DND-41 (cell line): ENCODE data around the gene POLA1.

Experiments
- ATAC-seq: fragments of 200-7000 bp; cut with Tn5 transposase; 3 replicates; pipeline ENCODE4 v1.9.1; 2021; ENCODE audit warnings: low read depth; ENCODE audit not compliant: insufficient read depth
- DNase-seq: peaks from one replicate; pipeline ENCODE4 v3.0.0-alpha.2; 2020
- H2AFZ ChIP-seq: 2 replicates; pipeline ENCODE4 v1.6.0; 2012; ENCODE audit warnings: low read depth, low read length
- H3K27ac ChIP-seq: 2 replicates; pipeline ENCODE4 v1.5.1; 2012; ENCODE audit warnings: low read length, inconsistent platforms
- H3K27me3 ChIP-seq: fragments of 200-600 bp; sonication (generic); 2 replicates; pipeline ENCODE4 v1.6.0; 2012; ENCODE audit warnings: low read length, mild to moderate bottlenecking, inconsistent platforms; ENCODE audit not compliant: insufficient read depth, poor library complexity
- H3K36me3 ChIP-seq: 2 replicates; pipeline ENCODE4 v1.5.1; 2012; ENCODE audit warnings: low read length, inconsistent platforms; ENCODE audit not compliant: insufficient read depth
- H3K4me1 ChIP-seq: 2 replicates; pipeline ENCODE4 v1.5.1; 2012; ENCODE audit warnings: mild to moderate bottlenecking, low read length; ENCODE audit not compliant: insufficient read depth
- H3K4me2 ChIP-seq: 2 replicates; pipeline ENCODE4 v1.6.0; 2012; ENCODE audit warnings: mild to moderate bottlenecking, moderate library complexity, low read length, inconsistent platforms; ENCODE audit not compliant: insufficient read depth
- H3K4me3 ChIP-seq, 2 experiments: fragments of 200-600 bp in 1 of 2; shearing (Covaris generic) in 1 of 2; 2 replicates each; pipeline ENCODE4 v1.5.1; 2012 to 2016; ENCODE audit warnings: inconsistent platforms in 2 of 2, low read length in 2 of 2, mild to moderate bottlenecking in 2 of 2, low read depth in 1 of 2, moderate library complexity in 1 of 2
- H3K79me2 ChIP-seq: 2 replicates; pipeline ENCODE4 v1.6.0; 2012; ENCODE audit warnings: low read length, inconsistent platforms; ENCODE audit not compliant: insufficient read depth
- H3K9ac ChIP-seq: 2 replicates; pipeline ENCODE4 v1.6.0; 2012; ENCODE audit warnings: low read depth, mild to moderate bottlenecking, inconsistent platforms, low read length, moderate library complexity
- H3K9me3 ChIP-seq: 2 replicates; pipeline ENCODE4 v1.5.1; 2012; ENCODE audit warnings: low read length, moderate library complexity, mild to moderate bottlenecking, inconsistent platforms; ENCODE audit not compliant: insufficient read depth, severe bottlenecking
- H4K20me1 ChIP-seq: 2 replicates; pipeline ENCODE4 v1.6.0; 2012; ENCODE audit warnings: low read length; ENCODE audit not compliant: insufficient read depth
- EZH2 ChIP-seq: IDR thresholded peaks from 3 replicates; pipeline ENCODE4 v1.6.1; 2012; ENCODE audit warnings: borderline replicate concordance, low read depth, mild to moderate bottlenecking, moderate library complexity, low read length, inconsistent platforms; ENCODE audit not compliant: severe bottlenecking
- TF ChIP-seq, protein P1 (sequence below): IDR thresholded peaks from 2 replicates; pipeline ENCODE4 v1.5.1; 2012; ENCODE audit warnings: borderline replicate concordance, low read length, moderate library complexity, mild to moderate bottlenecking; ENCODE audit not compliant: poor library complexity, severe bottlenecking; ENCODE audit errors: extremely low read depth

The POLA1 gene

DNA sequence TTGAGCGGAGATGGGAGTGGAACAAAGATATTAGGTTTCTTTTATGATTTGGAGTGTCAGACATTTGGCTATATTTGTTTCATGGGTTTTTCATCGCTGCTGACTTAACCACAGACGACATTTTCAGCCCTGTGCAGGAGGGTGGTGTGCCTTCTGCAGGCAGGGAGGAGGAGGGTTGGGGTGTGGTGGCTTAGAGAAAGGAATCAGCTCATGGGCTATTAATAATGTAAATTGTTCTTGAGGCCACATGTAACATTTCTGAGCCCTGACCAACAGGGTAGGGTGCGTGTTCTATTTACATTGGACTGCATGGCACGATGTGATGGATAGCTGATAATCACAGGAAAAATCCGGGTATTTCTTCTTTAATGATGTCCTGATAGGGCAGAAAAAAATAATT lies 67.6 kb downstream of the POLA1 start:
- no peaks in the 10 kb centered on the region for H3K4me1 ChIP-seq
- DNase-seq (no peak), ATAC-seq (no peak)
- no peaks in the 10 kb centered on the region for H3K79me2 ChIP-seq
- H3K4me3 ChIP-seq = no peak overlapping the region
- no peak overlapping the region for H3K27ac ChIP-seq
- H3K36me3 ChIP-seq = peaks cover 74% of the 10 kb centered on the region
- no peaks in the 10 kb centered on the region for H3K27me3 ChIP-seq
- H4K20me1 ChIP-seq = peaks cover 2% of the 10 kb centered on the region; the same call in 1 of the 2 replicates
- H3K9ac ChIP-seq = no peak overlapping the region
- TF ChIP-seq EZH2 = no peak
- TF ChIP-seq, protein P1, sequence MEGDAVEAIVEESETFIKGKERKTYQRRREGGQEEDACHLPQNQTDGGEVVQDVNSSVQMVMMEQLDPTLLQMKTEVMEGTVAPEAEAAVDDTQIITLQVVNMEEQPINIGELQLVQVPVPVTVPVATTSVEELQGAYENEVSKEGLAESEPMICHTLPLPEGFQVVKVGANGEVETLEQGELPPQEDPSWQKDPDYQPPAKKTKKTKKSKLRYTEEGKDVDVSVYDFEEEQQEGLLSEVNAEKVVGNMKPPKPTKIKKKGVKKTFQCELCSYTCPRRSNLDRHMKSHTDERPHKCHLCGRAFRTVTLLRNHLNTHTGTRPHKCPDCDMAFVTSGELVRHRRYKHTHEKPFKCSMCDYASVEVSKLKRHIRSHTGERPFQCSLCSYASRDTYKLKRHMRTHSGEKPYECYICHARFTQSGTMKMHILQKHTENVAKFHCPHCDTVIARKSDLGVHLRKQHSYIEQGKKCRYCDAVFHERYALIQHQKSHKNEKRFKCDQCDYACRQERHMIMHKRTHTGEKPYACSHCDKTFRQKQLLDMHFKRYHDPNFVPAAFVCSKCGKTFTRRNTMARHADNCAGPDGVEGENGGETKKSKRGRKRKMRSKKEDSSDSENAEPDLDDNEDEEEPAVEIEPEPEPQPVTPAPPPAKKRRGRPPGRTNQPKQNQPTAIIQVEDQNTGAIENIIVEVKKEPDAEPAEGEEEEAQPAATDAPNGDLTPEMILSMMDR = no peak
- H3K9me3 ChIP-seq = no peaks in the 10 kb centered on the region
- H3K4me2 ChIP-seq = no peak overlapping the region
- no peak overlapping the region for H2AFZ ChIP-seq

DNA sequence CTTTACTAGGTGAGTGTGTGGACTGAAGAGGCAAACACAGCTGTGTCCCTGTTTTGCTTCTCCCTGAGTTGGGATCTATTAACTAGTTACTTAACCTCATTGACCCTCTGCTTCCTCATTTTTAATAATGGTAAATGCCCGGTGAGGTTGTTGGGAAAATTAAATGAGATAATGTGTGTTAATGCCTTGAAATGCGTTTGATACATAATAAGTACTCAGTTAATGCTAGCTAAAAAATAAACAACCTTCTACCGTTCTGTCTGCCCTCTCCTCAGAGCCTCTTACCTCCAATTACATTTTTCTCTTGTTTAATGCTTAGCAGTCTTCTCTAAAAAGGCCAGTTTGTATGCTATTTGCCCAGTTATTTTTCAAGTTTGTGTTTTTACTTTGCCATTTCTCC lies 70.3 kb downstream of the POLA1 start:
- DNase-seq = no peak
- TF ChIP-seq EZH2 = no peak
- TF ChIP-seq, protein P1 = no peak
- H3K9ac ChIP-seq = no peak overlapping the region
- no peak overlapping the region for H3K4me2 ChIP-seq
- ATAC-seq = no peak
- no peak overlapping the region for H3K27ac ChIP-seq
- no peaks in the 10 kb centered on the region for H3K79me2 ChIP-seq
- H2AFZ ChIP-seq = no peak overlapping the region
- H3K4me3 ChIP-seq = no peak overlapping the region
- no peaks in the 10 kb centered on the region for H3K4me1 ChIP-seq
- peaks cover 82% of the 10 kb centered on the region for H3K36me3 ChIP-seq
- H3K9me3 ChIP-seq = no peaks in the 10 kb centered on the region
- peaks cover 2% of the 10 kb centered on the region; the same call in 1 of the 2 replicates for H4K20me1 ChIP-seq
- H3K27me3 ChIP-seq = no peaks in the 10 kb centered on the region

DNA sequence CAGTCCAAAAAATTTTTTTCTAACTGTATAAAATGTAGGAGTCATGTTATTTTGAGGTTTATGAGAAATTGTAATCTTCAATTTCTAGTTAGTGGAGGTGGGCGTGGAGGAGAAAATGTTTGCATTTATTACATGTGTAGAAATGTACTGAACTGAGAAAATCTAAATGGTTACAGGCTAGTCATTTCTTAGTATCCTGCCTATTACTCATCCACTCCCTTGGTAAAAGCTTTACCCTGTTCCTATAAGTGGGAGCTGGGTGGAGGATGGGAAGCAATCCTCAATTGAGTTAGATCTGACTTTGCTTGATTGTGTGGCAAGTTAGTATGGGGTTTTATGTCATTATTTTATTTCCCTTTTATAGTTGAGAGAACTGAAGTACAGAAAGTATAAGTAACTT lies 73.8 kb downstream of the POLA1 start:
- Histone ChIP-seq H2AFZ (no peak overlapping the region), H4K20me1 (peaks cover 2% of the 10 kb centered on the region; the same call in 1 of the 2 replicates), H3K4me1 (no peaks in the 10 kb centered on the region), H3K4me3 (no peak overlapping the region), H3K36me3 (peaks cover 76% of the 10 kb centered on the region), H3K27ac (no peak overlapping the region), H3K4me2 (no peak overlapping the region), H3K79me2 (no peaks in the 10 kb centered on the region), H3K9me3 (no peaks in the 10 kb centered on the region), H3K27me3 (no peaks in the 10 kb centered on the region), H3K9ac (no peak overlapping the region)
- TF ChIP-seq EZH2 = no peak
- TF ChIP-seq, protein P1 = no peak
- DNase-seq (no peak), ATAC-seq (no peak)

DNA sequence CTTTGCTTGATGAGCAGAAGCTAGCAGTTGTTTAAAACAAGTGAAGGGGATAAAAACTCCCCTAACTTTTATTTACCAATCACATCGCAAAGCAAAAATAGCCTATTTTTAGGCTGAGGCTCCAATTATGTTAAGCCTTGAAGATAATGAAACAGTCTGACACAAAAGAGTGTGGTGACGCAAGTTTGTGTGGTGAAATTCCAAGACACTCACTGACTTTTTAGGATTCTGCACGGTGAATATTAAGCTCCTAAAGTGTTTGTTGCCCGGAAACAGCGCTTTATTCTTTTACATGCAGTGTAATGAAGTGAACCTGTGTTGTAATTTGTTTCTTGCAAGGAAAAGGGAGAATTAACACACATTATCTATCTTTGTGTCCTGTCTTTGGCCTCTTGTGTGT lies 74.8 kb downstream of the POLA1 start:
- no peak for ATAC-seq

More for the DNA sequence above, 74.8 kb downstream of the POLA1 start:
- H4K20me1 ChIP-seq = peaks cover 2% of the 10 kb centered on the region; the same call in 1 of the 2 replicates
- H3K9ac ChIP-seq = no peak overlapping the region
- H2AFZ ChIP-seq = no peak overlapping the region
- H3K27ac ChIP-seq = no peak overlapping the region
- DNase-seq = no peak
- H3K4me3 ChIP-seq = no peak overlapping the region
- TF ChIP-seq, protein P1 = no peak
- TF ChIP-seq EZH2 = no peak
- H3K36me3 ChIP-seq = peaks cover 76% of the 10 kb centered on the region
- no peaks in the 10 kb centered on the region for H3K9me3 ChIP-seq
- H3K27me3 ChIP-seq = no peaks in the 10 kb centered on the region
- H3K4me2 ChIP-seq = no peak overlapping the region
- H3K79me2 ChIP-seq = no peaks in the 10 kb centered on the region
- no peaks in the 10 kb centered on the region for H3K4me1 ChIP-seq
